WTC11 (cell line): Measurements from ENCODE around the gene FCMR.

Source experiments
- CBFB ChIP-seq: sonication (generic); formaldehyde crosslinking; IDR thresholded peaks from 2 replicates; pipeline ENCODE4 v1.8.1; 2022; ENCODE audit warnings: mild to moderate bottlenecking, low read depth, missing genetic modification reagents
- CTCF ChIP-seq: fragments of 200-600 bp; IDR thresholded peaks from 2 replicates; pipeline ENCODE4 v1.8.0; 2022; ENCODE audit warnings: antibody characterized with exemption
- ZNF232 ChIP-seq: sonication (generic); formaldehyde crosslinking; IDR thresholded peaks from 2 replicates; pipeline ENCODE4 v1.8.0; 2022; ENCODE audit warnings: mild to moderate bottlenecking, missing genetic modification reagents

DNA sequence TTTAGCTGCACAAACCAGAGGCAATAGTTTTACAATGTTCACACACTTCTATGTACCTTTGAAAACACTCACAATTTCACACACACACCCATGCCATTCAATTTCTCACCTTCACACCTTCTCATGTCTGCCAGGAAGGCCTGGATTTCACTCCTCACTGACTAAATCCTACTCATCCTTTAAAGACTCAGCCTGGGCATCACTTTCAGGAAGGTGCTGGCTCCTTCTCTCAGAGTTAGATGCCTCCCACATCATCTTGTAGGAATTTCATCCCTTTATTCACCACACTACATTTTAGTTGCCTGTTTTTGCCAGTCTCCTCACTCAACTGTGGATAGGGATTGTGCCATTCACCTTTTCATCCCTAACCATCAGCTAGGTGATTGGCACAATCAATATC lies 54.0 kb downstream of the FCMR start:
- TF ChIP-seq CTCF (no peak), ZNF232 (CRISPR knock-in tag) (no peak), CBFB (CRISPR knock-in tag) (no peak)
